ENCODE measurements around the gene BIRC7. TPM values are rescaled to one million over a fixed set of nuclear protein-coding genes. Genes with fewer than 3 reads are reported as not detected.

Gene BIRC7
- total and polyA plus RNA-seq, 10 donors: 0.40 to 2.9 (median 1.2) TPM; not detected in 2

DNA sequence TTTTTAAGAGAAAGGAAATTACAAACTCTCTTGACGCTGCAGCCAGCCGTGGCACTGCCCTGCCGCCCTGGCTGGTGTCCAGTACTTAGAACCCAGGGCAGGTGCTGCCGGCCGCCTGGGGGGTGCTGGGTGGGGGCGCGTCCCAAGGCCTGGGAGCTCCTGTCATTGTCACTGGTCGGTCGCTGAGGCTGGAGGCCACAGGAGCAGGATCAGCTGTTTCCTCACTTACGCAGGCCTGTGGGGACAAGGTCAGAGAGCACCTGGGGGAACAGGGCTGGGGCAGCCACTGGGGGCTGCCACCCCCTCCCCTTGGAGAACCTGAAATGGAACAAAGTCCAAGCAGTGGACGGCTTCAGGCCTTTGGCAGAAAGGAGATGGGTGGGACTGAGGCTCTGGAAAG, 5.6 kb downstream of the BIRC7 start:
- H3K9me3 ChIP-seq: no peaks in the 10 kb centered on the region
- intact Hi-C loops (cut with DNase I; ENCODE audit: low total_unique reads): no loop called here
- 30 to 64% (median 49%) methylated on average over 9 to 11 of the region's 11 CpGs for WGBS, 5 donors
- H3K4me1 ChIP-seq: peaks cover 0 to 47% (median 13%) of the 10 kb centered on the region in 6 donors
- no peaks in the 10 kb centered on the region for H3K36me3 ChIP-seq
- H3K4me3 ChIP-seq: no peak overlapping the region
- H3K27ac ChIP-seq: peak overlapping the region in 3 of 8 donors; percentile 36 to 57 (median 37)
- TF ChIP-seq POLR2AphosphoS5 (IDR thresholded peaks at IDR 0.05): peak; percentile 60 to 74 (median 72)
- no peak for TF ChIP-seq CTCF (IDR thresholded peaks at IDR 0.05 in 8 of 11, conservative IDR thresholded peaks at IDR 0.05 in 3 of 11)
- DNase-seq: no peak
- peaks cover 0 to 50% (median 2%) of the 10 kb centered on the region in 7 donors for H3K27me3 ChIP-seq (replicated peaks in 1 of 7)

GRCh38 chr20:63242736-63243135, 7.0 kb downstream of the BIRC7 start:
- no peak for DNase-seq
- no peak for TF ChIP-seq POLR2AphosphoS5 (IDR thresholded peaks at IDR 0.05)
- no peak for TF ChIP-seq POLR2A (IDR thresholded peaks at IDR 0.05)
- no peak for TF ChIP-seq CTCF (IDR thresholded peaks at IDR 0.05 in 8 of 11, conservative IDR thresholded peaks at IDR 0.05 in 3 of 11)
- intact Hi-C loops (cut with DNase I; ENCODE audit: low total_unique reads): no loop called here

DNA sequence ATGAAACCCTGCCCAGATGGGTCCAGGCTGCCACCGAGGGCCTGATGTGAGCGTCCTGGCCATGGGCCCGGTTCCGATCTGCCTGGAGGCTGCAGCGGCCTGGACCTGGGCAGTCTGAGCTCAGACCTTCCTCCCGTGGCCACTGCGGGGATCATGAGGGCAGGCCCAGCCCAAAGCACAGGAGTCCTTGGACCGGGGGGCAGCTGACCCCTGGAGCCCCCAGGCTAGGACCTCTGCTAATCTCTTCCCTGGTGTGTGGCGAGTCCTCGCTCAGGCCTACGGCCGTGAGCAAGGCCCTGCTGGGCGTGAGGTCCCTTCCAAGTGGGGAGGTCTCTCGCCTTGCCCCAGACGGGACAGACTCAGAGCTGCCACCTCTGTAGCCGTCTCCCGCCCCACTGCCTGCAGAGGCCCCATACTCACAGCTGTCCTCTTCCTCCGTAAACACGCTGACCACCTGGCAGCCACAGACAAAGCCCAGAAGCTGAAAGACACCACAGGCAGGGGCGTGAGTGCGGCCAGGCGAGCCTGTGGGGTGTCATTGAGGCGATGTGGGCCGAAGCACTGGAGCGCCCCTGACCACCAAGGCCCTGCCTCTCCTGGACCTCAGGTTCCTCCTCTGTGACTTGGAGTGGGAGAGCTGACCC, 8.0 kb downstream of the BIRC7 start:
- 84 to 89% (median 87%) methylated on average over 17 to 25 of the region's 25 CpGs for WGBS, 5 donors
- H3K36me3 ChIP-seq: no peaks in the 10 kb centered on the region
- H3K4me1 ChIP-seq: peaks cover 0 to 40% (median 11%) of the 10 kb centered on the region in 6 donors
- H3K4me3 ChIP-seq: no peak overlapping the region
- H3K27me3 ChIP-seq (replicated peaks in 1 of 7): peaks cover 0 to 60% (median 26%) of the 10 kb centered on the region in 7 donors
- no peaks in the 10 kb centered on the region for H3K9me3 ChIP-seq
- TF ChIP-seq POLR2A (IDR thresholded peaks at IDR 0.05): no peak
- TF ChIP-seq CTCF (IDR thresholded peaks at IDR 0.05 in 8 of 11, conservative IDR thresholded peaks at IDR 0.05 in 3 of 11): no peak
- TF ChIP-seq POLR2AphosphoS5 (IDR thresholded peaks at IDR 0.05): no peak
- DNase-seq: no peak
- H3K27ac ChIP-seq: no peak overlapping the region
- intact Hi-C loops (cut with DNase I; ENCODE audit: low total_unique reads): no loop called here

More at GRCh38 chr20:63242736-63243135, 7.0 kb downstream of the BIRC7 start:
- Histone ChIP-seq H3K4me1 (peaks cover 0 to 49% (median 16%) of the 10 kb centered on the region in 6 donors), H3K4me3 (no peak overlapping the region), H3K9me3 (no peaks in the 10 kb centered on the region), H3K27ac (no peak overlapping the region), H3K36me3 (no peaks in the 10 kb centered on the region), H3K27me3 (replicated peaks in 1 of 7) (peaks cover 0 to 54% (median 17%) of the 10 kb centered on the region in 7 donors)
- 88 to 97% (median 90%) methylated on average over 6 to 21 of the region's 21 CpGs for WGBS, 5 donors

GRCh38 chr20:63244468-63244867, 8.8 kb downstream of the BIRC7 start:
- intact Hi-C loops (cut with DNase I; ENCODE audit: low total_unique reads): no loop called here
- DNase-seq: no peak
- Histone ChIP-seq H3K36me3 (no peaks in the 10 kb centered on the region), H3K4me1 (peaks cover 0 to 33% (median 8%) of the 10 kb centered on the region in 6 donors), H3K27me3 (replicated peaks in 1 of 7) (peaks cover 0 to 67% (median 33%) of the 10 kb centered on the region in 7 donors), H3K27ac (no peak overlapping the region), H3K4me3 (no peak overlapping the region), H3K9me3 (no peaks in the 10 kb centered on the region)
- TF ChIP-seq CTCF (IDR thresholded peaks at IDR 0.05 in 8 of 11, conservative IDR thresholded peaks at IDR 0.05 in 3 of 11) (no peak), POLR2AphosphoS5 (IDR thresholded peaks at IDR 0.05) (no peak), POLR2A (IDR thresholded peaks at IDR 0.05) (no peak)
- WGBS, 5 donors: 82 to 91% (median 89%) methylated on average over 7 to 10 of the region's 10 CpGs
